SIG-M5 (cell line): Measurements from ENCODE around the gene ARHGAP21.
"Not testable (repeated sequence)": the region's sequence is repeated elsewhere in the genome, so short reads cannot be mapped to it uniquely, and the experiment has no call there.

Experiments
- DNase-seq: peaks from one replicate; lab custom pipeline; 2025; lab: John Stamatoyannopoulos, UW

Gene ARHGAP21

DNA sequence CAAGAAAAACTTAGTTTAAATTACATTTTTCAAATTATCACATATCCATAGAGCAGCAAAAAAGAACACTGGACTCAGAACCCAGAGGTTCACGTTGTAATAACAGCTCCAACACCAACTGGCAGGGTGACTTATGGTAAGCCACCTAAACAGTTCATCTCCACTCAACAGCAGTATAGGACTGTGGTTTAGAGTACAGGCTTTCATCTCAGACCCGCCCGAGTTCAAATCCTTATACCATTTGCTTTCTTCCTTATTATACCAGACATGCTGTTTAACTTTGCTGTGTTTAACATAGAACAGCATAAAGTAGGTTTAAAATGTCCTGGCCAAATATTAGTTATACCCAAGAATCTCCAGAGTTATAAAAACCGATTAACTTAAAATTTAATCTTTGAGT lies 97.9 kb downstream of the ARHGAP21 start:
- DNase-seq, result no peak

DNA sequence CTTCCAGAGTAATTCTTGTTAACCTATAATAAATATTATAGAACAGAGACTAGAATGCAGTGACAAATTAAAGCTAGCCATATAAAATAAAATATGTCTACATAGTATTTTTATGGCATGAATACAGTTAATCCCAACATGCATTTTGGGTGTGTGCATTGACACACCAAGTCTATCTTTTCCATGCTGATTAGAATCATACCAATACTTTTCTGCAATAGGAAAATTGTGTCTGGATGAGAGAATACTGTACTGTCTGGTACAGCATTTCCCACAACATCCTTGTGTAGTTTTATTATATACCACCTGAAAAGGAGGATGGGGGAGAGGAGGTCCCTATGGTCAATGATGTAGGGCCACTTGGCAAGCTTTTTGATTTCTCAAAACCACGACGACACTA lies 100.3 kb downstream of the ARHGAP21 start:
- DNase-seq, result no peak

- DNase-seq, result no peak
These were observed 100.8 kb downstream of the ARHGAP21 start for GRCh38 chr10:24622781-24623301.

- DNase-seq, result not testable (repeated sequence)
These were observed 102.5 kb downstream of the ARHGAP21 start for GRCh38 chr10:24621035-24621795.

- not testable (repeated sequence) for DNase-seq
These were observed 103.7 kb downstream of the ARHGAP21 start for GRCh38 chr10:24619994-24620310.

DNA sequence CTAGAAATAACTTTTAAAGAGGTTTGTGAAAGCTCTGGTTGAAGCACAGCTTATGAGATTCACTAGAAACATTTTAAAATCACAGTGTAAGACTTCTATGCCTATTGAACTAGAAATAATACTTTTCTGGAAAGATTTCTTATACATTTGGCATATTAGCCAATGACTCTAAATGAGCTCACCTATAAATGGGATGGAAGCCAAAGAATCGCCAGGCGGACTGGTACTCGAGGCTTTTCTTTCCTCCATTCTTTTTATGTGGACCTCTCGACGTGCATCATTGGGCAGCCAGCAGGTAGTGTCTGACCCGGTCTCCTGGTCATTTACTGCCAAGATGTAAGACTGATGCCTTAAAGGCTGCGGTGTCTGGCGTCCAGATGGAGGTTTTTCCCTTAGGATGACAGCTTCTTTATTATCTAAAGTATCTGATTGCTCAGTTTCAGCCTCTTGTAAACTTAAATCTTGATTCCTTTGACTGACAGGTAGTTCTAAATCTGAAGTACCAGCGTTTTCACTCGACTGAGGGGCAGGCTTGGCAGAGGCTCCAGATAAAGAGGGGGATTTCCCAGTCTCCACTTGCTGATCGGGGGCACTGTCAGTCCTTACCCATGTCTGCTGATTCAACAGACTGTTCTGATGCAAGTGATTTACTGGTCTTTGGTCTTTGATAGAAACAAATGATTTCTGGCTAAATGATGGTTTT lies 104.2 kb downstream of the ARHGAP21 start:
- not testable (repeated sequence) for DNase-seq

DNA sequence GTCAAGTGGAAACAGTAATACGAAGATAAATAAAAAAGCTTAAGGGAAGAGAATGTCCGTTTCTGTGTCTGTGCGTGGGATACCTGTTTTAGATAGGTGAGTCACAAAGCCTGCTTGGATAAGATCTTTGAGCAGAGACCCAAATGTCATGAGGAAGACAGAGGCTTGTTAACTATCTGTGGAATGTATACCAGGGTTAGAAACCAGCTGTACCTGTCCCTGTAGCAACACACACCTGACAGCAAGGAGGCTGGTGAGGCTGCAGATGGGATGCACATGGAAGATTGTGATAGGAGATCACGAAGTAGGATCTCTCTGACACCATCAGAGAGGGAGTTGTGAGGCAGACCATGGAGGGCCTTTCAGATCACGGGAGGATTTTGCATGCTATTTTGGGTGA lies 105.3 kb downstream of the ARHGAP21 start:
- DNase-seq, result no peak

DNA sequence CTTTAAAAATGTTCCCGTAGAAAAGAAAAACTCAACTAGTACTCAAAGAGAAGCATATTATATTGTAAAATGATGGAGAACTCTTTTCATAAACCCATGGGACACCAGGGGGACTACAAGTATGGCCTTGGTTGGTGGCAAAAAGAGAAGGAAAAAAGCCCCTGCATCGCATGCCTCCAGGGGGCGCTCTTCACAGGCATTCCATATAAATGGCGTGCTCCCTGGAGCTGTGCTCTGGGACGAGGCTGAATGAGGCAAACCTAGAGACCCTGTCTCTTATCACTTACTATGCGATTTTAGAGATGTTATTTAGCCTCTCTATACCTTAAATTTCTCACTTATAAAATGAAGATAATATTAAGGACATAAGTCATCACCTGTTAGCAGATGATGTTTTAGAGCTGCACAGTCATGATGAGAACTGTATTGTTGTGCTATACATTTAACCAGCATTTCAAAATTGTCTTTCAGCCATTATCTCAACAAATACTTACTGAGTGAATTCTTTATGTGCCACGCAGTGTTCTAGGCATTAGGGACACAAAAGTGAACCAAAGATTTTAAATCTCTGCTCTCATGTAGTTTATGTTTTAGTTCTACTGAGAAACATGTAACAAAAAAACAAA lies 105.8 kb downstream of the ARHGAP21 start:
- no peak for DNase-seq

- no peak for DNase-seq
These were observed 107.2 kb downstream of the ARHGAP21 start for GRCh38 chr10:24616536-24616935.

GRCh38 chr10:24606021-24606420 lies 117.7 kb downstream of the ARHGAP21 start:
- DNase-seq, result no peak

DNA sequence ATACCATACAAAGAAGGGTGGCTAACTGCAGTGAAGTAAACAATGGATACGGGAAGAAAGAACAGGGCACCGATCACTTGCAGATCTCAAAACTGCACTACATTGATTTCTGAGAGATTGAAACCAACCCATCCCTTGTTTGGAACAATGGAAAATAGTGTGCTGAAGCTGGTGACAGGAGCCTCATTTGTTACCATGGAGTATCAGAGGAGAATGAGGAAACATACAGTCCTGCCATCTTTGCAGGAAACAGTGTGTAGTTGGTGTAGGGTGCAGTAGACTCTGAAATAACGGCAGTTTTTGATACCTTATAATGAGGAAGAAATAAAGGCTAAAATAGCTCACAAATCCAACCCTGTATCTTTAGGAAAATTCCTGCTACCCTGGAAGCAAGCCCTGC lies 118.5 kb downstream of the ARHGAP21 start:
- no peak for DNase-seq

GRCh38 chr10:24603333-24603732 lies 120.4 kb downstream of the ARHGAP21 start:
- DNase-seq, result no peak

DNA sequence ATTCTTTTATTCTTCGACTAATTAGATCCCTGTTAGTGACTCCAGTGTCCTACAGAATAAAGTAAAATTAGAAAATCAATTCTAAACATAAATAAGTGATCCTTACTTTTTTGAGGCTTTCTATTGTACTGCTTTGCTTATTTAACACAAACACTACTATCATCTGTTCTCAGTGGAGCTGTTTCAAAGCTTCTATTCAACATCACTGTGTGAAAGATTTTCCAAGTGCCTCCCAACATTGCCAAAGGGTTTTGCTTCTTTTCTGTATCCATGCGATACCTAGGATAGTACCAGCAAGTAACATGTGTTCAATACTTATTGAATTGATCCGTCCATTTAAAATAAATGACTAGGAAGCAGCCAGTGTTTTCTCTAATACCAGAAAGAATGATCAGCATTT lies 125.7 kb downstream of the ARHGAP21 start:
- DNase-seq, result no peak

DNA sequence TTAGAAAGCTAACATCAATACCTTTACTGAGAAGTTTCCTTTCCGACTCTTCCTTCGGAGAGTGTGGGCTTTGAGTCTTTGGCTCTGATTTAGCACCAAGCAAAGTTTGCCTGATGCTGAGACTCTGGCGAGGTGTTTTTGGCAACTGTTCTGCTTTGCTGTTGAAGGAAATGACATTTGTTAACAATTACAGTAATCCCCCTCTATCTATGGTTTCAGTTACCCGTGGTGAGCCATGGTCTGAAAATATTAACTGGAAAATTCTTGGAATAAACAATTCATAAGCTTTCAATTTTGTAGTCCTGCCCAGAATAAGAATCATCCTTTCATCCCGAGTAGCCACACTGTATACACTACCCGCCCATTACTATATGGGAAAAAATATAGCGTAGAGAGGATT lies 126.3 kb downstream of the ARHGAP21 start:
- no peak for DNase-seq

DNA sequence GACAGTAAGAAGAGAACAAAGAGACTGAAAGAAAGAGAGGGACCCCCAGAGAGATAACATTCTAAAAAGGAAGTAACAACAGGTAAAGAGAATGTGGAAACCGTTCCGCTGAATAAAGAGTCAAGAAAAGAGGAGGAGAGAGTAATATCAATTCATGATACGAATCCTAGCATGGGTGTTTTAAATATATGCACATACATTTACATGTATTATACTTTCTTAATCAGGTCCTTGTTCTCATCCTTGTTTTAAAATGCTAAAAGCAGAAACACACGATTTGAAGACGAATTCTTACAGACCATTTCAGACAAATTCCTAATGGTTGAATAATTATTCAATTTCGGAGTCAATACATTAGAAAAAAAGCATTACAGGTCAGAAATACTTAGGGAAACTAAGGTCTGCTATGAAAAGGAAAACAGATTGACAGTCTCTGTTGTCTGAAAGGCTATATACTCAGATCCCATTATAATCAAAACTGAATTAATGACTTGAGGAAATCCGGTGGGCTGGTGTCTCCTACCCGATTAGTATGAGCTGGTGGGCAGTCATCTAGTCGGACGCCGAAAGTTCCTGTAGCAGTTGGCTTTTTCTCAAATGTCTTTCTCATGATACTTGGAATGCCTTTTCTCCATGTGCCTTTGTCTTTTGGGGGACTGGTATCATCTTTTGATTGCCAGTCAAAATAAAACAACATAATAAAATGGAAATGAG lies 127.3 kb downstream of the ARHGAP21 start:
- no peak for DNase-seq

DNA sequence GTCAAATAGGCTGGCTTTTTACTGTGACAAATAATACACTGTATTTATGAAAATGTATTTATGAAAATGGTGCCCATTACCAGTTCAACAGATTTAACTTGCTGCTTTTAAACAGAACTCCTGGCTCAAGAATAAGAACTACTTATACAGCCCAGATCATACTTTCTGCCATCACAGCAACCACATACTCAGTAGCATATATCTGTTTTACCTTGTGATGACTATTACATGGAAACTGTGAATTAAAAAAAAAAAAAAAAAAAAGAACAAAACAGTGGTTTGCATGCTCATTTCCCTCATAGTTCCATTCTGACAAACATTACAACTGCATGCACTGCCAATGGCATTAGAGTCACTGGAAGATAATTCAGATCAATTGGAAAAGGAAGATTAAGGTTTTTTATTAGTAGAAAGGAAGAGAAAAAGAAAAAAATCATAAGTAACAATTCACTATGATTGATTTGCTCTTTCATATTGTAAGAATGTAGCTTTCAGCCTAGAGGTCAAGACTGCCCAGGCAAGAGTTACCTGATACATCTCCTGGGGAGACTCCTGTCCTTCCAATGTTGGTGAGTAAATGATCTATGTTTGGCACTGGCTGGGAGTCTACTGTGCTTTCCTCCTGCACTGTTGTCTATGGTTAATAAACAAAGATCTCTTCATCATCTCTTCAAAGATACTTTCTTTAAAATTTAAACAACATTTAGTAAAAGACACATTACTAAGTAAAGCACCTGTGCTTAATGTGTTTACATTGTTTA lies 132.8 kb downstream of the ARHGAP21 start:
- DNase-seq, result no peak

- DNase-seq, result no peak
These were observed 134.4 kb downstream of the ARHGAP21 start for GRCh38 chr10:24589265-24589664.

DNA sequence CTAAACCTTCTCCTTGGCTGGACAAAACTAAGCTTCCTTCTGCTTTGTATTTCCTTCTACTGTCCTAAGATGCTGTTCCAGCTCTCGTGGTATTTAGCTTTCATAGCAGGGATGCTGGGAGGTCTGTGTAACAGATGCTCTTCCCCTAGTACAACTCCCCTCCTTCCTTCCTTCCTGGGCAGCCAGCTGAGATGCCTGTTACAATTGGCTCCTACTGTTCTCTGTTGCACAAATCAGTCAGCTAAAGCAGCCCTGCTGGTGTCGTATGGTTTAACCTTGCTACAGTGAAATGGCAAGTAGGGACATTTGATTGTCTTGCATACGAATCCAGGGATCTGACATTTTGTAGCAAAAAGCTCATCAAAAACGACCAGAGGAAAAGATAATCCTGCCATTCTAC lies 143.8 kb downstream of the ARHGAP21 start:
- DNase-seq, result no peak

GRCh38 chr10:24579448-24579847 lies 144.2 kb downstream of the ARHGAP21 start:
- no peak for DNase-seq

GRCh38 chr10:24575481-24576002 lies 148.1 kb downstream of the ARHGAP21 start:
- no peak for DNase-seq

GRCh38 chr10:24574578-24575155 lies 149.0 kb downstream of the ARHGAP21 start:
- DNase-seq, result no peak
